DOHH2 (cell line): Measurements from ENCODE around the gene GGA1.
"Not testable (repeated sequence)": the region's sequence is repeated elsewhere in the genome, so short reads cannot be mapped to it uniquely, and the experiment has no call there.

Experiments used
- H3F3A ChIP-seq: fragments of 200-600 bp; sonication (generic), shearing (Covaris generic); 2 replicates; pipeline ENCODE4 v1.6.0; 2016; ENCODE audit warnings: antibody characterized with exemption, mild to moderate bottlenecking; ENCODE audit not compliant: control insufficient read depth, insufficient read depth
- H3K27ac ChIP-seq: fragments of 200-600 bp; sonication (generic); 2 replicates; pipeline ENCODE4 v1.5.1; 2014; ENCODE audit warnings: low read depth, mild to moderate bottlenecking, low read length, moderate library complexity
- H3K27me3 ChIP-seq: fragments of 200-600 bp; sonication (generic); 2 replicates; pipeline ENCODE4 v1.6.1; 2014; ENCODE audit warnings: mild to moderate bottlenecking, low read length, mixed read lengths; ENCODE audit not compliant: control insufficient read depth
- H3K36me3 ChIP-seq: fragments of 200-600 bp; sonication (generic); 2 replicates; pipeline ENCODE4 v1.6.1; 2014; ENCODE audit warnings: mild to moderate bottlenecking, low read length, moderate library complexity, mixed read lengths; ENCODE audit not compliant: control insufficient read depth
- H3K4me1 ChIP-seq: fragments of 200-600 bp; sonication (generic); 2 replicates; pipeline ENCODE4 v1.6.1; 2014; ENCODE audit warnings: mild to moderate bottlenecking, low read length, mixed read lengths; ENCODE audit not compliant: control insufficient read depth
- H3K4me2 ChIP-seq: fragments of 200-600 bp; sonication (generic); 2 replicates; pipeline ENCODE4 v1.6.0; 2014; ENCODE audit warnings: mild to moderate bottlenecking, low read length, moderate library complexity
- H3K4me3 ChIP-seq: fragments of 200-600 bp; sonication (generic); 2 replicates; pipeline ENCODE4 v1.5.1; 2014; ENCODE audit warnings: mild to moderate bottlenecking, low read length, mixed read lengths
- H3K79me2 ChIP-seq: fragments of 200-600 bp; sonication (generic); 2 replicates; pipeline ENCODE4 v1.6.1; 2014; ENCODE audit warnings: mild to moderate bottlenecking, low read length, mixed read lengths; ENCODE audit not compliant: control insufficient read depth
- H3K9me2 ChIP-seq: fragments of 200-600 bp; sonication (generic); replicated peaks from 2 replicates; pipeline ENCODE4 v1.6.1; 2014; ENCODE audit warnings: mild to moderate bottlenecking, low read length, mixed read lengths; ENCODE audit not compliant: control insufficient read depth
- H3K9me3 ChIP-seq: fragments of 200-600 bp; sonication (generic); 2 replicates; pipeline ENCODE4 v1.6.1; 2014; ENCODE audit warnings: antibody characterized with exemption, low read length, mixed read lengths; ENCODE audit not compliant: control insufficient read depth, insufficient read depth
- H4K20me1 ChIP-seq: fragments of 200-600 bp; sonication (generic); 2 replicates; pipeline ENCODE4 v1.6.0; 2014; ENCODE audit warnings: low read depth, mild to moderate bottlenecking, antibody characterized with exemption, low read length, moderate library complexity; ENCODE audit not compliant: control insufficient read depth, insufficient read depth
- CTCF ChIP-seq: fragments of 200-600 bp; sonication (generic); IDR thresholded peaks from one replicate; pipeline ENCODE4 v1.5.1; 2014; ENCODE audit warnings: antibody characterized with exemption, mild to moderate bottlenecking, low read depth, low read length; ENCODE audit not compliant: poor library complexity, severe bottlenecking
- EZH2phosphoT487 ChIP-seq: fragments of 200-600 bp; sonication (generic); IDR thresholded peaks from 2 replicates; pipeline ENCODE4 v1.6.1; 2017; ENCODE audit warnings: borderline replicate concordance, mild to moderate bottlenecking, antibody characterized with exemption, low read length, moderate library complexity, mixed read lengths

Gene GGA1

GRCh38 chr22:37655252-37655563 is 46.6 kb downstream of the GGA1 start:
- no peaks in the 10 kb centered on the region for H3K9me2 ChIP-seq
- no peak for TF ChIP-seq EZH2phosphoT487
- H3K79me2 ChIP-seq: peaks cover 20% of the 10 kb centered on the region
- H3K9me3 ChIP-seq: no peaks in the 10 kb centered on the region
- H3K4me1 ChIP-seq: peaks cover 19% of the 10 kb centered on the region
- peaks cover 39% of the 10 kb centered on the region for H3K36me3 ChIP-seq
- no peak overlapping the region for H3K4me3 ChIP-seq
- H3K27me3 ChIP-seq: no peaks in the 10 kb centered on the region
- no peak overlapping the region for H3K27ac ChIP-seq
- H3F3A ChIP-seq: peaks cover 14% of the 10 kb centered on the region
- H4K20me1 ChIP-seq: peaks cover 11% of the 10 kb centered on the region
- no peak overlapping the region for H3K4me2 ChIP-seq

GRCh38 chr22:37656583-37656982 is 47.9 kb downstream of the GGA1 start:
- H3K27ac ChIP-seq: not testable (repeated sequence)

GRCh38 chr22:37657590-37658132 is 49.0 kb downstream of the GGA1 start:
- Histone ChIP-seq H3K4me2 (peak overlapping the region; percentile 99), H3K79me2 (peaks cover 44% of the 10 kb centered on the region), H3F3A (peaks cover 14% of the 10 kb centered on the region), H3K4me1 (peaks cover 42% of the 10 kb centered on the region), H3K4me3 (peak overlapping the region; percentile 88), H3K27me3 (no peaks in the 10 kb centered on the region), H3K36me3 (peaks cover 41% of the 10 kb centered on the region), H3K9me2 (no peaks in the 10 kb centered on the region), H3K27ac (peak overlapping the region; percentile 88), H3K9me3 (no peaks in the 10 kb centered on the region), H4K20me1 (peaks cover 26% of the 10 kb centered on the region)
- TF ChIP-seq EZH2phosphoT487 (no peak), CTCF (no peak)

More at GRCh38 chr22:37656583-37656982, 47.9 kb downstream of the GGA1 start:
- not testable (repeated sequence) for H3K4me3 ChIP-seq, H3K9me2 ChIP-seq, H3K27me3 ChIP-seq, H3K4me2 ChIP-seq, H3K9me3 ChIP-seq
- Histone ChIP-seq H3K79me2 (peaks cover 33% of the 10 kb centered on the region), H4K20me1 (peaks cover 22% of the 10 kb centered on the region), H3F3A (peaks cover 14% of the 10 kb centered on the region), H3K36me3 (peaks cover 39% of the 10 kb centered on the region), H3K4me1 (peaks cover 33% of the 10 kb centered on the region)

GRCh38 chr22:37658133-37659065 is 49.8 kb downstream of the GGA1 start, which contains the start of gene PDXP:
PDXP (plus strand) TSS chr22:37658723; CDS start chr22:37658783, 60 bp downstream.
- Histone ChIP-seq H3K27ac (peak within 1 kb of the TSS; percentile 88), H3K4me1 (peaks cover 42% of the 10 kb centered on the region), H4K20me1 (peaks cover 29% of the 10 kb centered on the region), H3K9me2 (no peaks in the 10 kb centered on the region), H3K9me3 (no peaks in the 10 kb centered on the region), H3F3A (peaks cover 14% of the 10 kb centered on the region), H3K79me2 (peaks cover 52% of the 10 kb centered on the region), H3K36me3 (peaks cover 37% of the 10 kb centered on the region), H3K27me3 (no peaks in the 10 kb centered on the region), H3K4me2 (peak within 1 kb of the TSS; percentile 99), H3K4me3 (peak within 1 kb of the TSS; percentile 90)
- TF ChIP-seq EZH2phosphoT487: no peak
- no peak for TF ChIP-seq CTCF
